ENCODE measurements around the gene SMYD4.

DNA sequence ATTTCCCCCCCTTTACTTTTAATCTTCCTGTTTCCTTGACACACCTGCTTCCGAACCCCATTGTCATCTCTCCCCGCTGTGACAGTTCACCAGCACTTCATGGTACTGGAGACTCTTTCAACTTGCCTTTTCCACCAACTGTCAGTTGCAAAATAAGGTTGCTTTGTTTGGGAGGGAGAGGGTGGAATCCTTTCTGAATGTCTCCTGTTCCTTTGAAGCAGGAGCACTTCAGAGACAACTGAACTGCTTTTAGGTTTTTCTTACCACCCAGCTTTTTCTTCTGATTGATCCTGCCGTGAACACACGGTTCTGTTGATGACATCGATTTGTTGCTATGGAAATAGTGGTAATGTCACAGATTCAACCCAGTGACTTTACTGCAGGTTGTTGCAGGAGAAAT is 42.1 kb upstream of the SMYD4 start:
- TF ChIP-seq CTCF (IDR thresholded peaks at IDR 0.05 in 8 of 11, conservative IDR thresholded peaks at IDR 0.05 in 3 of 11) (no peak), POLR2A (IDR thresholded peaks at IDR 0.05) (no peak)

All from spleen (tissue), 7 donors.